AG08395 (cell line): ENCODE results near the gene FOXM1.
A peak's percentile ranks its signal among the peaks of the same experiment; 100 is the strongest.
"Not testable (repeated sequence)": the region's sequence is repeated elsewhere in the genome, so short reads cannot be mapped to it uniquely, and the experiment has no call there.

ENCODE experiments used
- DNase-seq: peaks from one replicate; pipeline ENCODE4 v3.0.0; 2012; ENCODE audit warnings: mixed read lengths, low spot score

Gene FOXM1

GRCh38 chr12:2884810-2885209 is 7.8 kb upstream of the FOXM1 start:
- DNase-seq: no peak

- DNase-seq: no peak
Observed at GRCh38 chr12:2879853-2880252, 2.9 kb upstream of the FOXM1 start.

DNA sequence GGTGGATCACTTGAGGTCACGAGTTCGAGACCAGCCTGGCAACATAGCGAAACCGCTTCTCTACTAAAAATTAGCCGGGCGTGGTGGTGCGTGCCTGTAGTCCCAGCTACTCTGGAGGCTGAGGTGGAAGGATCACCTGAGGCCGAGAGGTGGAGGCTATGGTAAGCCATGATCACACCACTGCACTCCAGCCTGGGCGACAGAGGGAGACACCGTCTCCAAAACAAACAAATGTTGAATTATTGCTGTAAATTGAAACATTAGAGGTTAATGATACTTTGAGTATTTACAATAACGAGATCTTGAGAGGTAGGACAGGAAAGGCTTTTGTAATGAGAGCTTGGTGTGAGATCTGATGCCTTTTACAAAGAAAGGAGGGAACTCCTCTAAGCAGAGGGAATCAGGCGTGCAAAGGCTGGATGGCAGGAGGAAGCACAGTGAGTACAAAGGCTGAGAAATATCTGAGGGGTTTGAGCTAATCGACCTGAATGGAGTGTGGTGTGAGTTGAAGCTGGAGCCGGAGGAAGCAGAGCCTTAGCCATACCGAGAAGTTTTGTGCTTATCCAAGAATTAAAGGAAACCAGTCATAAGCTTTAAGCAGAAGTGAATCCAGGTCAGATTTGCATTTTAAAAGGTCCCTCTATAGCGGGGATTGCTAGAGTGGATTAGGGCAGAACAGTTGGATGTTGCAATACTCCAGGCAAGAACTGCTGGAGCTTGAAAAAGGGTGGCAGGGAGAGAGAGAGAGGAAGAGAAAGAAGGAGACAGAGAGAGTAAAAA is 1.2 kb upstream of the FOXM1 start:
- DNase-seq: peak; percentile 24

DNA sequence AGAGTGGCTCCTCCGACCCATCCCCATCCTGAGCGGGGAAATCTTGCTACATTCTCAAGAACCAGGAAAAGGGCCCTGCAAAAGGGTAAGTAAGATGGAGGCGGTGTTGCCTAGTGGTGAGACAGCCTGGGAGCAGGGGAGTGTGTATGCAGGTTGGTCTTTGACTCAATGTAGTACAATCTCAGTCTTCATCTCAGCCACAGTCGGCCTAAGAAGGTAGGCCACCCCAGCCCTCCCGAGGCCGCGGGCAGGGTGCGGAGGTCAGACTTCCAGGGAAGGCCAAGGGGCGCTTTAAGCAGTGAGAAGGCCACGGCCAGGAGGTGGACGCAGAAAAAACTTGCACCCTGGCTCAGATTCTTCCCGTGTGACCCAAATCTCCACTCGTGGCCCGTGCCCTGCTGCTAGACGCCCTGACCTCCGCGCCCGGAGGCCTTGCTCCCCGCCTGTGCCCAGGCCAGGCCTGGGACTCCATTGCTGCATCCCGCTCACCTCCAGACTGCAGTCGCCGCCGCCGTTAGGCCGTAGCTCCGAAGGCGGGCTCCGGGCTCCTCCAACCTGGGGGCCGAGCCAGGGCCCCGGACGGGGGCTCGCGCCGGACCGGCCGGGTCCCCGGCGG is 435 bp downstream of the FOXM1 start:
- DNase-seq: peak; percentile 26

DNA sequence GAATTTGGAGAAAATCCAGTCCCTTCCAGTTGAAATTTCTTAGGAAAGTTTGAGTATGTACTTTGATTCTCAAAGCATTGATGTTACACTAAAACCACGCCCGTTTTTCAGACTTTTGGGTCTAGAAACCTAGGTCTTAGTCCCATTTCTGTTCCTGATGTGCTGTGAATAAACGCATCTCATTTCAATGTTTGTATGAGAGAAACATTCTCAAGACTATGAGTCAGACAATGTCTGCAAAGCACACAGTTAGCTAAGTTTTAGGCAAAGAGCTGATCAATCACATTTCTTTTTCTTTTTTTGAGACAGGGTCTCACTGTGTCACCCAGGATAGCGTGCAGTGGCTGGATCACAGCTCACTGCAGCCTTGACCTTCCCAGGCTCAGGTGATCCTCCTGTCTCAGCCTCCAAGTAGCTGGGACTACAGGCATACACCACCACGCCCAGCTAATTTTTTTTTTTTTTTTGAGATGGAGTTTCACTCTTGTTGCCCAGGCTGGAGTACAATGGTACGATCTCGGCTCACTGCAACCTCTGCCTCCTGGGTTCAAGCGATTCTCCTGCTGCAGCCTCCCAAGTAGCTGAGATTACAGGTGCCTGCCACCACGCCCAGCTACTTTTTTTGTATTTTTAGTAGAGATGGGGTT is 7.9 kb downstream of the FOXM1 start:
- not testable (repeated sequence) for DNase-seq

DNA sequence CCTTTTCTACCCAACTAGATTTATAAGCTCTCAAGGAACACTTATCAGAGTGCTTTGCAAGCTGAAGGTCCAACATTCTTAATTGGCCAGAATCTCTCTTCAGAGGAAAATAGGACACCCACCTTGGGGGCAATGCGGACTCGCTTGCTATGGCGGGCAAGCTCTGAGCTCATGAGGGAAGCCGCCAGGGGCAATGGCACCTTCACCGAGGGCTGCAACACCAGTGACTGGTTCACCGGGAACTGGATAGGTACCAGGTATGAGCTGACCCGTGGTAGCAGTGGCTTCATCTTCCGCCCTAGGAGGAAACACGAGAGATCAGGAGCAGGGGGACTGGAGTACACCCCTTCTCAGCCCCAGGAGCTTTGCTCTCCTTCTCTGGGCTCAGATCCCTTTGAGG is 12.8 kb downstream of the FOXM1 start:
- no peak for DNase-seq

DNA sequence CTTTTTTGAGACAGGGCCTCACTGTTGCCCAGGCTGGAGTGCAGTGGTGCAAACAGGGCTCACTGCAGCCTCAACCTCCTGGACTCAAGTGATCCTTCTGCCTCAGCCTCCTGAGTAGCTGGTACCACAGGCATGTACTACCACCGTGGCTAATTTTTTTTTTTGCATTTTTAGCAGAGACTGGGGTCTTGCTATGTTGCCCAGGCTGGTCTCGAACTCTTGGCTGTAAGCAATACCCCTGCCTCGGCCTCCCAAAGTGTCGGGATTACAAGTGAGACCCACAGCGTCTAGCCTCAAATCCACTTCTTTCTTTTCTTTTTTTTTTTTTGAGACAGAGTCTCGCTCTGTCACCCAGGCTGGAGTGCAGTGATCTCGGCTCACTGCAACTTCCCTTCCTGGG is 13.6 kb downstream of the FOXM1 start:
- not testable (repeated sequence) for DNase-seq

- no peak for DNase-seq
Observed at GRCh38 chr12:2862876-2863275, 14.1 kb downstream of the FOXM1 start.

DNA sequence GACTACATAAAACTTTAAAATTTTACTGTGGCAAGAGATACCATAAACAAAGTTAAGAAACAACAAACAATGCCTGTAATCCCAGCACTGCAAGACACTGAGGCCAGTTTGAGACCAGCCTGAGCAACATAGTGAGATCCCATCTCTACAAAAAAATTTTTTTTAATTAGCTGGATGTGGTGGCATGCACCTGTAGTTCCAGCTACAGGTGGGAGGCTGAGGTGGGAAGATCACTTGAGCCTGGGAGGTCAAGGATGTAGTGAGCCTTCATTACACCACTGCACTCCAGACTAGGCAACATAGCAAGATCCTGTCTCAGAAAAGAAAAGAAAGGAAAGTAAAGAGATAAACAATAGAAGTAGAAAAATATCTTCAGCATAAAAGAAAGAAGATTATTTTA is 16.8 kb downstream of the FOXM1 start:
- no peak for DNase-seq

GRCh38 chr12:2858944-2859421 is 18.0 kb downstream of the FOXM1 start:
- no peak for DNase-seq

GRCh38 chr12:2858334-2858733 is 18.6 kb downstream of the FOXM1 start:
- DNase-seq: no peak

GRCh38 chr12:2857576-2857975 is 19.4 kb downstream of the FOXM1 start:
- DNase-seq: no peak

DNA sequence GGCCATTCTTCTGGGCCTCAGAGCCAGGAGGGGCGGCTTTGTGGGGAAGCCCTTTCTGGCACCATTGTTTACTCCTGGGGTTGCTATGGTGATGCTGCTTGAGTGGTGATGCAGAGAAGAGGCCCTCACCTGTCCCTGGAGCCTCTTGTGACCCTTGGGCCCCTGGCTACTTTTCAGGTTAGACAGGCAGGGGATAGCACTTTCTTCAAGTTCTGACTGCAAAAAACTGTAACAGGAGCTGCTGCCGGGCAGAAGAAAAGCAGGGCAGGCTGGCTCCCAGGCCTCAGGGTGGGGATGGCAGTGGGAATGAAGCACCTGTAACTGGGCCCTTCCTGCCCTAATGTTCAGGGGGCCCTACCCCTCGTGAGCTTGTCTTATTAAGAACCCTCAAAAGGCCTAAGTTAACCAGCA is 19.9 kb downstream of the FOXM1 start, which contains the start of gene TEX52:
TEX52 (minus strand) TSS at position 19 of the 411 bp plus-strand sequence; CDS start at position 6, 13 bp downstream.
- DNase-seq: no peak

DNA sequence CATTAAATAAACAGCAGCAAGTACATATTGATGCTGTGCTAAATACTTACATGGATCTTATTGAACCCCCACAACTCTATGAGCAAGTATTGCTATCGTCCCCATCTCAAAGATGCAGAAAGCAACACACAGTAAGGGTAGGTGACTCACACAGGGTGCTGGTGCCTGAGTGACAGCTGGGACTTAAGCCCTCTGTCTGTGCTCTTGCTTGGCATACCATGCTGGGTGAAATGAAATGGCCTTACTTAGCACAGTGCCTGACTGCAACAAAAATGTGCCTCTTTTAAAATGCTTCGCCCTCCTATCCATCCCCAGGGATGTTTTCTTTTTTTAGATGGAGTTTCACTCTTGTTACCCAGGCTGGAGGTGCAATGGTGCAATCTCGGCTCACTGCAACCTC is 20.9 kb downstream of the FOXM1 start:
- DNase-seq: no peak

- no peak for DNase-seq
Observed at GRCh38 chr12:2855546-2855945, 21.4 kb downstream of the FOXM1 start.

DNA sequence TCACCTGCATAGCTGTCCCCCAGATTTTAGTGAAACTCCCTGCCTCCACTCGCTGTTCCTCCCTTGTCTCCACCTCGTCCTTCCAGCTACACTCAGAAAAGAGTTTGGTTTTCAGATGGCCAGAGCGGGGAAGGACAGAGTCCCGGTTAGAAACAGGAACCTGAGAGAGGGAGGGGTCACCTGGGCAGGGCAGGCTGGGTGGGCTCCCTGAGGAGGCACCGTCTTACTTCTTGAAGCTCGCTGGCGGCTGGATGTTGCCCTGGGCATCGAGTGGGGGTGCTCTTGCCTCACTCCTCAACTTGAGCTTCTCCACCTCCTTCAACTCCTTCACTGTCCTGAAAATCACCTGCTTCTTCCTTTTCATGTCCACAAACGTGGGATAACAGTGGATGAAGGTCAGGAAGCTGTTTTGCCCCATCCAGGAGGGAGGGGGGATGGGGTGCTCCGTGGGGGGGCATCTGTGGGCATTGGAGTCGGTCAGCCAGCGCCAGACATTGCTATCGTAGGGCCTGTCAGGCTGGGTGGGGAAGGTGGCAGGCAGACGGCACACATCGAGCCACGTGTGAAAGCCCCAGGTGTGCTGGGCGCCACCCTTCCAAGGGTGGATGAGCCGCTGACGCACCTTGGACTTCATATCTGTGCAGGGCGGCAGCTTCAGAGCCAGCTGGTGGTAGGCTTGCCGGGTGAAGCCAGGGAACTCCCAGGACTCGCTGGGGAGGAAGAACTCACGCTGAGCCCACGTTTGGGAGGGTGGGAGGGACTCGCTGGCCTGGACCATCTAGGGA is 22.1 kb downstream of the FOXM1 start:
- no peak for DNase-seq

DNA sequence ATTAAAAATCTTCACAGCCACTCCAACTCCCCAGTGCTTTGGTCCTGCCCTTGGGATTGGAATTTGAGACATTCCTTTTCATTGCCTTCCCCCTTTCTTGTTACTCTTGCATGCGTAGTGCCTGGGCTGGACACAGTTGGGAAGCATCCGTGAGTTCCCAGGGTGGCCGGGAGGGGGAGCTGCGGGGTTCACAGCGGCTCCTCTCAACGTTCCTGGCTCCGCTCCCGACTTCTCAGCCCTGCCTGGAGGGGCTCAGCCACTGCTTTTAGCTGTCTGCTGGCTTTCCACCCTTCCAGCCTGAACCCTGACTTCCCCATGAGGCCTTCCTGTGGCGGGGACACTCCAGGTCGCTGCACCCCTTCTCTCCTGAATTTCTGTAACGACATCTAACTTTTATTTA is 23.3 kb downstream of the FOXM1 start:
- DNase-seq: peak; percentile 96

- DNase-seq: no peak
Observed at GRCh38 chr12:2851931-2852330, 25.0 kb downstream of the FOXM1 start.

DNA sequence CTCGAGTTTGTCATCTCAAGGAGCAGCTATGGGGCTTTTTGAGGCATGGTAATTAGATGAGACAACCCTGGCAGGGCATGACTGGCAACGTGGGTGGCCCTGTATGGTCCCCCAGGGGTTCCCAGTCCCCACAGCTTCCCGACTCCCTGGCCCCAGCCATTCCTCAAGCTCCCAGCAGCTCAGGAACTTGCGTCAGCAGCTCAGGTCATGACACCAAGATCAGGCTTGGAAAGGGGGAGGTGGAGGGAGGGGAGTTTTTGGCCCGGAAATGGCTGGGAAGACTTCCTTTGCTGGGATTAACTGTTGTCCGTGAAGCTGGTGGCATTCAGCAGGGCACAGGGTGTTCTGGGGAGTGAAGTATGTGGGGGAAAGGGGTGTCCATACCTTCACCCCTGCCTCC is 31.7 kb downstream of the FOXM1 start:
- peak; percentile 29 for DNase-seq

DNA sequence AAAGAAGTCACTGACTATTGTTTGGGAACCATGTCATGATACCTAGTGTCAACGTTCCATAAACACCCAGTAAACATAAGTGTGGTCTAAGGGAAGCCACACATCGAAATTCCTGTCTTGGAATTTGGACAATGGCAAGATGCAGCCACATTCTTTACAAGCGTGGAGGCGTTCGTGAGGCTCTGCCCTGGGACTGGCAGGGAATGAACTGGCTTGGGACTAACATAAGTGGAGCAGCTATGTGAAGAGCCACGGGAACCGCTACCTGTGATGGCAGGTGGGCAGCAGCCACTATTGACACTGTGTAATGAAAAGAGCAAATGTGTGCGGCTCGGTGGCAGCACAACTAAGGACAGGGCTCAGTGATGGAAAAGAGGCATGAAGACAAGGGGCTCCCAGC is 32.2 kb downstream of the FOXM1 start:
- no peak for DNase-seq

DNA sequence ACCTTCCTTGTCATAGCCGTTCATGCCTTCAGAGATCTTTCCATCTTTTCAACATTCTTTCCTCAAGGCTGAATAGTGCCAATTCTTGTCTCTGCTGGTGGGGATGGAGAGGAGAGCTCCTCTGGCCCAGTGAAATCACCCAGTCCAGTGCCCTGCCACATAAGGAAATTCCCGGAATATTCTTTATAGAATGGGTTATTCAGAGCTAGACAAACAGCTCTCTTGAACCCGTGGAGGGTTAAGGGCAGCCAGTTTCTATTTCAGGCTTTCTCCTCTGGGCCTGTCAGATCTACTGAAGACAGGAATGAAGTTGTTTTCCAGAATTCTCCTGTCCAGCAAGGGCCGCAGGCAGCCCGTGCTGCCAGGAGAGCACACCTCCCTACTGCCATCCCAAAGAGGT is 34.0 kb downstream of the FOXM1 start:
- DNase-seq: no peak

DNA sequence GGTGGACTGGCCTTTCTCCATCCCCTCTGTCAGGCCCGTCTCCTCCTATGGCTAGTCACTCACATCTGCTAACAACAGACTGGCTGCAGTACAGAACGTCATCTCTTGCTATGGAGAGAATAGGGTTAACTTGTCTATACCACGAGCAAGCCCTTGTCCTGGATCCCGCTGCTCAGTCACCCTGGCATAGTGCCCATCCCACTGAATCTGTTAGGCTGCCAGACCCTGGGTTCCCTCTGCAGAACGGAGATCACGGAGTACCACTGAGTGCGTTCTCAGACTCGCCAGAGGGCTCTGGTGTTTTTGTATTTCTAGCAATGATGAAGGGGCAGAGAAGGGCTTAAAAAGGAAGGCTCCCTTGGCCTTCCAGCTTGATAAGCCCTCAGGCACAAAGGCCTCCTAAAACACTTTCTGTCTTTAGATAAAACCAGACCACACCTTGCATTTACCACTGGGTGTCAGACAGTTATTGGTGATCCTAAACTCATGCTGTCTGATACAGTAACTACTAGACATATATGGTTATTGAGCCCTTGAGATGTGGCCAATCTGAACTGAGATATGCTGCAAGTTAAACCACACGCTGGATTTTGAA is 35.8 kb downstream of the FOXM1 start:
- no peak for DNase-seq
